ENCODE data around the gene AXDND1. TPM values are rescaled to one million over a fixed set of nuclear protein-coding genes. Genes with fewer than 3 reads are reported as not detected.

The AXDND1 gene
- total and polyA plus RNA-seq, 2 of the 8 experiments (the other 6 are each of a cell fraction or from before 2014, with no cell fraction given), result 0.61 TPM; not detected in 1

- TF ChIP-seq CHD7 (IDR thresholded peaks at IDR 0.05; ENCODE audit: insufficient replicate concordance, low read length) (no peak), POLR2A (IDR thresholded peaks at IDR 0.05; ENCODE audit: control extremely low read depth in 1 of 2, low read depth in 2 of 2, low read length in 2 of 2) (no peak)
These were observed 18.3 kb downstream of the AXDND1 start (continued) for GRCh38 chr1:179384027-179384426.
